ENCODE measurements around the gene FAIM. TPM values are rescaled to one million over a fixed set of nuclear protein-coding genes. Genes with fewer than 3 reads are reported as not detected.
A peak's percentile ranks its signal among the peaks of the same experiment; 100 is the strongest.

Gene FAIM
- total RNA-seq, 1 donor from 2014 or later: 24.6 TPM

DNA sequence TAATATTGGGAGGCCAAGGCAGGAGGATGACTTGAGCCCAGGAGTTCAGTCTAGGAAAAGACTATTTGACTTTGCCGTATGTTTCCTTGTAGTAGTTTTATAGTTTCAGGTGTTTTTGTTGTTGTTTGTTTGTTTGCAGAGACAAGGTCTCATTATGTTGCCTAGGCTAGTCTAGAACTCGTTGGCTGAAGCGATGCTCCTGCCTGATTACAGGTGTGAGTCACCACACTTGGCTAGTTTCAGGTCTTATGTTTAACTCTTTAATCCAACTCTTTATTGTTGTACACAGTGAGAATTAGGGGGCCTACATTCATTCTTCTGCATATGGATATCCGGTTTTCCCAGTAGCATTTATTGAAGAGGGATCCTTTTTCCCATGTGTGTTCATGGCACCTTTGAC is 32.0 kb downstream of the FAIM start:
- no peak overlapping the region for H3K4me3 Mint-ChIP-seq (ENCODE audit: low read depth)
- TF ChIP-seq, protein P1, sequence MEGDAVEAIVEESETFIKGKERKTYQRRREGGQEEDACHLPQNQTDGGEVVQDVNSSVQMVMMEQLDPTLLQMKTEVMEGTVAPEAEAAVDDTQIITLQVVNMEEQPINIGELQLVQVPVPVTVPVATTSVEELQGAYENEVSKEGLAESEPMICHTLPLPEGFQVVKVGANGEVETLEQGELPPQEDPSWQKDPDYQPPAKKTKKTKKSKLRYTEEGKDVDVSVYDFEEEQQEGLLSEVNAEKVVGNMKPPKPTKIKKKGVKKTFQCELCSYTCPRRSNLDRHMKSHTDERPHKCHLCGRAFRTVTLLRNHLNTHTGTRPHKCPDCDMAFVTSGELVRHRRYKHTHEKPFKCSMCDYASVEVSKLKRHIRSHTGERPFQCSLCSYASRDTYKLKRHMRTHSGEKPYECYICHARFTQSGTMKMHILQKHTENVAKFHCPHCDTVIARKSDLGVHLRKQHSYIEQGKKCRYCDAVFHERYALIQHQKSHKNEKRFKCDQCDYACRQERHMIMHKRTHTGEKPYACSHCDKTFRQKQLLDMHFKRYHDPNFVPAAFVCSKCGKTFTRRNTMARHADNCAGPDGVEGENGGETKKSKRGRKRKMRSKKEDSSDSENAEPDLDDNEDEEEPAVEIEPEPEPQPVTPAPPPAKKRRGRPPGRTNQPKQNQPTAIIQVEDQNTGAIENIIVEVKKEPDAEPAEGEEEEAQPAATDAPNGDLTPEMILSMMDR (IDR thresholded peaks at IDR 0.05; ENCODE audit: unreplicated experiment): no peak
- peaks cover 41% of the 10 kb centered on the region for H3K9me3 Mint-ChIP-seq (ENCODE audit: low read depth)
- no peak for DNase-seq (ENCODE audit: low spot score, unreplicated experiment)
- H3K27me3 Mint-ChIP-seq: no peaks in the 10 kb centered on the region
- no peak overlapping the region for H3K27ac Mint-ChIP-seq
- H3K4me1 Mint-ChIP-seq (ENCODE audit: low read depth): no peaks in the 10 kb centered on the region
- H3K36me3 Mint-ChIP-seq (ENCODE audit: insufficient read depth): peaks cover 31% of the 10 kb centered on the region

DNA sequence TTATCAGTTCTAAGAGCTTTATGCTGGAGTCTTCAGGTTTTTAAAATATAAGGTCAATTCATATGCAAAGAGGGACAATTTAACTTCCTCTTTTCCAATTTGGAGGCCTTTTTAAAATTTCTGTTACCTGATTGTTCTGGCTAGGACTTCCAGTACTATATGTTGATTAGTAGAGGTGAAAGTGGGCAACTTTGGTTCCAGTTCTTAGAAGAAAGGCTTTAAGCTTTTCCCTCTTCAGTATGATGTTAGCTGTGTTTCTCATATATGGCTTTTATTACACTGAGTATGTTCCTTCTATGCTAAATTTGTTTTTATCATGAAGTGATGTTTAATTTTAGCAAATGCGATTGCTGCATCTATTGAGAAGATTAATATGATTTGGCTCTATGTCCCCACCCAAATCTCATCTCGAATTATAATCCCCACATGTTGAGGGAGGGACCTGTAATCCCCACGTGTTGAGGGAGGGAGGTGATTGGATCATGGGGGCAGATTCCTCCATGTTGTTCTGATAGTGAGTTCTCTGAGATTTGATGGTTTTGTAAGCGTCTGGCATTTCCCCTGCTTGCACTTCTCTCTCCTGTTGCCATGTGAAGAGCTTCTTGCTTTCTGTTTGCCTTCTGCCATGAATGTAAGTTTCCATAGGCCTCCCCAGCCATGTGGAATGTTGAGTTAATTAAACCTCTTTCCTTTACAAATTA is 33.8 kb downstream of the FAIM start:
- Mint-ChIP-seq H3K27ac (peak overlapping the region; percentile 21), H3K27me3 (no peaks in the 10 kb centered on the region), H3K4me3 (ENCODE audit: low read depth) (no peak overlapping the region), H3K36me3 (ENCODE audit: insufficient read depth) (peaks cover 42% of the 10 kb centered on the region), H3K9me3 (ENCODE audit: low read depth) (peaks cover 52% of the 10 kb centered on the region), H3K4me1 (ENCODE audit: low read depth) (no peaks in the 10 kb centered on the region)
- DNase-seq (ENCODE audit: low spot score, unreplicated experiment): no peak
- TF ChIP-seq, protein P1 (IDR thresholded peaks at IDR 0.05; ENCODE audit: unreplicated experiment): no peak

DNA sequence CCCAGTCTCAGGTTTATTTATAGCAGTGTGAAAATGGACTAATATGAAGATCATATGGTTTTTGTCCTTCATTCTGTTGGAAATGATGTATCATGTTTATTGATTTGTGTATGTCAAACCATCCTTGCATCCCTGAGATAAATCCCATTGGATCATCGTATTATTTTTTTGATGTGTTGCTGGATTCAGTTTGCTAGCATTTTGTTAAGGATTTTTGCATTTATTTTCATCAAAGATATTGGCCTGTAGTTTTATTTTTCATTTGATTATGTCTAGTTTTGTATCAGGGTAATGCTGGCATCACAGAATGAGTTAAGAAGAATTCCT is 34.3 kb downstream of the FAIM start:
- Mint-ChIP-seq H3K27ac (no peak overlapping the region), H3K4me3 (ENCODE audit: low read depth) (no peak overlapping the region), H3K9me3 (ENCODE audit: low read depth) (peaks cover 54% of the 10 kb centered on the region), H3K36me3 (ENCODE audit: insufficient read depth) (peaks cover 46% of the 10 kb centered on the region), H3K4me1 (ENCODE audit: low read depth) (no peaks in the 10 kb centered on the region), H3K27me3 (no peaks in the 10 kb centered on the region)
- TF ChIP-seq, protein P1 (IDR thresholded peaks at IDR 0.05; ENCODE audit: unreplicated experiment): no peak
- no peak for DNase-seq (ENCODE audit: low spot score, unreplicated experiment)

DNA sequence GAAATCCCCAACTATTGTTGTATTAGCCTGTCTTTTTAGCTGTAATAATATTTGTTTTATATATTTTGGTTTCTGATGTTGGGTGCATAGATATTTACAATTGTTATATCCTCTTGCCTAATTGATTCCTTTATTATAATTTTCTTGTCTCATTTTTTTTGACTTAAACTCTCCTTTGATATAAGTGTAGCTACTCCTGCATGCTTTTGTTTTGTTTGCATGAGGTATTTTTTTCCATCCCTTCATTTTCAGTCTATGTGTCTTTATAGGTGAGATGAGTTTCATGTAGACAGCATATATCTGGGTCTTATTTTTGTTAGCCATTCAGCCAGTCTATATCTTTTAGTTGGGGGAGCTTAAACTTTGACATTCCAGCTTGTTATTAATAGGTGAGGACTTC is 37.4 kb downstream of the FAIM start:
- H3K27me3 Mint-ChIP-seq: no peaks in the 10 kb centered on the region
- H3K36me3 Mint-ChIP-seq (ENCODE audit: insufficient read depth): peaks cover 61% of the 10 kb centered on the region
- H3K9me3 Mint-ChIP-seq (ENCODE audit: low read depth): peaks cover 58% of the 10 kb centered on the region
- peak overlapping the region; percentile 57 for H3K27ac Mint-ChIP-seq
- no peak for DNase-seq (ENCODE audit: low spot score, unreplicated experiment)
- H3K4me3 Mint-ChIP-seq (ENCODE audit: low read depth): no peak overlapping the region
- H3K4me1 Mint-ChIP-seq (ENCODE audit: low read depth): no peaks in the 10 kb centered on the region
- TF ChIP-seq, protein P1 (IDR thresholded peaks at IDR 0.05; ENCODE audit: unreplicated experiment): no peak

DNA sequence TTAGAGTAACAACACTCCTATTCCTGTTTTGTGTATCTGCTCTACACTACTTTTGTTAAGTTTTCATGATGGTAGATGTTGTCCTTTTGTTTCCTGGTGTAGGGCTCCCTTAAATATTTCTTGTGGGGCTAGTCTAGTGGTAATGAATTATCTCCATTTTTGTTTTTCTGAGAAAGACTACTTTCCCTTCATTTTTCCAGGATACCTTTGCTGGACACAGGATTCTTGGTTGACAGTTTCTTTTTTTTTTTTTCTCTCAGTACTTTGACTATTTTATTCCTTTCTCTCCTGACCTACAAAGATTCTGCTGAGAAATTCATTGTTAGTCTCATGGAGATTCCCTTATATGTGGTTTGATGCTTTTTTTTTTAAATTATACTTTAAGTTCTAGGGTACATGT is 37.9 kb downstream of the FAIM start:
- H3K36me3 Mint-ChIP-seq (ENCODE audit: insufficient read depth): peaks cover 65% of the 10 kb centered on the region
- peak overlapping the region; percentile 20 for H3K27ac Mint-ChIP-seq
- peaks cover 58% of the 10 kb centered on the region for H3K9me3 Mint-ChIP-seq (ENCODE audit: low read depth)
- TF ChIP-seq, protein P1 (IDR thresholded peaks at IDR 0.05; ENCODE audit: unreplicated experiment): no peak
- no peaks in the 10 kb centered on the region for H3K4me1 Mint-ChIP-seq (ENCODE audit: low read depth)
- no peak overlapping the region for H3K4me3 Mint-ChIP-seq (ENCODE audit: low read depth)
- no peak for DNase-seq (ENCODE audit: low spot score, unreplicated experiment)
- H3K27me3 Mint-ChIP-seq: no peaks in the 10 kb centered on the region
